ENCODE data around the gene PAK1. TPM values are rescaled to one million over a fixed set of nuclear protein-coding genes. Genes with fewer than 3 reads are reported as not detected.

PAK1 gene
- total RNA-seq, 3 donors from 2014 or later (not counting 1 experiment from before 2014, with no cell fraction given) = 18.8 to 27.3 (median 20.4) TPM

DNA sequence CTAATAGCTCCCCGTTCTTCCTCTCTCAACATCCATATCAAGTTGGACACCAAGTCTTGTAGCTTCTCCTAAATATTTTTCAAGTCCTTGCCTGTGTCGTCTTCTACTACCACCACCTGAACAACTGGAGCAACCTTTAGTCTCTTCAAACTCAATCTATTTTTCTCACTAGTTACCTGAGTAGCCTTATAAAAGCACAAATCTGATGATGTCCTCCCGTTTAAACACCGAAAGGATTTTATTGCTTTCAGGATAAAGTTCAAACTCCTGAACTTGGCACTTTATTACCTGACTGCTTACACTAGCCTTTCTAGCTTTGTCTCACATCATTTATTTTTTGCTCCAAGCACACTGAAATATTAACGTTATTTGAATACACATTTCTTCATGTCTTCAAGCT, 1.3 kb upstream of the PAK1 start:
- peaks cover 11% of the 10 kb centered on the region for H3K4me1 ChIP-seq (ENCODE audit: control insufficient read depth, insufficient read depth, low read length)
- TF ChIP-seq, protein P1, sequence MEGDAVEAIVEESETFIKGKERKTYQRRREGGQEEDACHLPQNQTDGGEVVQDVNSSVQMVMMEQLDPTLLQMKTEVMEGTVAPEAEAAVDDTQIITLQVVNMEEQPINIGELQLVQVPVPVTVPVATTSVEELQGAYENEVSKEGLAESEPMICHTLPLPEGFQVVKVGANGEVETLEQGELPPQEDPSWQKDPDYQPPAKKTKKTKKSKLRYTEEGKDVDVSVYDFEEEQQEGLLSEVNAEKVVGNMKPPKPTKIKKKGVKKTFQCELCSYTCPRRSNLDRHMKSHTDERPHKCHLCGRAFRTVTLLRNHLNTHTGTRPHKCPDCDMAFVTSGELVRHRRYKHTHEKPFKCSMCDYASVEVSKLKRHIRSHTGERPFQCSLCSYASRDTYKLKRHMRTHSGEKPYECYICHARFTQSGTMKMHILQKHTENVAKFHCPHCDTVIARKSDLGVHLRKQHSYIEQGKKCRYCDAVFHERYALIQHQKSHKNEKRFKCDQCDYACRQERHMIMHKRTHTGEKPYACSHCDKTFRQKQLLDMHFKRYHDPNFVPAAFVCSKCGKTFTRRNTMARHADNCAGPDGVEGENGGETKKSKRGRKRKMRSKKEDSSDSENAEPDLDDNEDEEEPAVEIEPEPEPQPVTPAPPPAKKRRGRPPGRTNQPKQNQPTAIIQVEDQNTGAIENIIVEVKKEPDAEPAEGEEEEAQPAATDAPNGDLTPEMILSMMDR (IDR thresholded peaks at IDR 0.05) = no peak
- H3K9me3 Mint-ChIP-seq = no peaks in the 10 kb centered on the region
- peak overlapping the region; percentile 89 for H3K4me3 Mint-ChIP-seq
- H3K27ac Mint-ChIP-seq = peak overlapping the region; percentile 91 to 97
- ATAC-seq (no peak), DNase-seq (peak in 1 of 2 donors; percentile 15)
- no peaks in the 10 kb centered on the region for H3K36me3 Mint-ChIP-seq
- intact Hi-C loops (cut with micrococcal nuclease) = no loop called here
- peaks cover 5 to 10% of the 10 kb centered on the region in 2 donors for H3K4me1 Mint-ChIP-seq
- peaks cover 3% of the 10 kb centered on the region for H3K27me3 ChIP-seq (ENCODE audit: control insufficient read depth, insufficient read depth, low read length)
- no peak overlapping the region for H3K27ac ChIP-seq (ENCODE audit: low read length)
- H3K27me3 Mint-ChIP-seq (ENCODE audit: low read depth in 2 of 2) = peaks cover 0 to 3% of the 10 kb centered on the region in 2 donors
- no peaks in the 10 kb centered on the region for H3K9me3 ChIP-seq (ENCODE audit: control insufficient read depth, insufficient read depth, low read length)
- H3K36me3 ChIP-seq (ENCODE audit: control insufficient read depth, insufficient read depth, low read length) = no peaks in the 10 kb centered on the region
- H3K4me3 ChIP-seq (ENCODE audit: low read length) = no peak overlapping the region
- 92% methylated on average over 5 of the region's 5 CpGs for WGBS (ENCODE audit: insufficient coverage)

GRCh38 chr11:77474684-77475060, 778 bp upstream of the PAK1 start:
- TF ChIP-seq, protein P1 (IDR thresholded peaks at IDR 0.05) = no peak
- peak overlapping the region; percentile 72 for H3K4me3 ChIP-seq (ENCODE audit: low read length)
- peak overlapping the region; percentile 67 for H3K27ac ChIP-seq (ENCODE audit: low read length)
- H3K27me3 Mint-ChIP-seq (ENCODE audit: low read depth in 2 of 2) = peaks cover 0 to 5% of the 10 kb centered on the region in 2 donors
- peak overlapping the region; percentile 91 to 97 for H3K27ac Mint-ChIP-seq
- H3K27me3 ChIP-seq (ENCODE audit: control insufficient read depth, insufficient read depth, low read length) = peaks cover 3% of the 10 kb centered on the region
- H3K4me1 ChIP-seq (ENCODE audit: control insufficient read depth, insufficient read depth, low read length) = peaks cover 11% of the 10 kb centered on the region
- DNase-seq (no peak), ATAC-seq (no peak)
- no peaks in the 10 kb centered on the region for H3K9me3 Mint-ChIP-seq
- no peaks in the 10 kb centered on the region for H3K9me3 ChIP-seq (ENCODE audit: control insufficient read depth, insufficient read depth, low read length)
- H3K4me3 Mint-ChIP-seq = peak overlapping the region; percentile 89
- no peaks in the 10 kb centered on the region for H3K36me3 ChIP-seq (ENCODE audit: control insufficient read depth, insufficient read depth, low read length)
- 46% methylated on average over 10 of the region's 10 CpGs for WGBS (ENCODE audit: insufficient coverage)
- H3K36me3 Mint-ChIP-seq = no peaks in the 10 kb centered on the region
- intact Hi-C loops (cut with micrococcal nuclease) = loop anchor here (5.0 kb wide), 1 partner anchor 73 kb away; no protein-coding TSS in a partner anchor
- H3K4me1 Mint-ChIP-seq = peaks cover 5 to 10% of the 10 kb centered on the region in 2 donors

GRCh38 chr11:77472991-77473800, 698 bp downstream of the PAK1 start:
- Histone ChIP-seq H3K4me3 (ENCODE audit: low read length) (peak overlapping the region; percentile 72), H3K9me3 (ENCODE audit: control insufficient read depth, insufficient read depth, low read length) (no peaks in the 10 kb centered on the region), H3K4me1 (ENCODE audit: control insufficient read depth, insufficient read depth, low read length) (peaks cover 11% of the 10 kb centered on the region), H3K27me3 (ENCODE audit: control insufficient read depth, insufficient read depth, low read length) (peaks cover 3% of the 10 kb centered on the region), H3K36me3 (ENCODE audit: control insufficient read depth, insufficient read depth, low read length) (no peaks in the 10 kb centered on the region), H3K27ac (ENCODE audit: low read length) (peak overlapping the region; percentile 66)
- H3K9me3 Mint-ChIP-seq = no peaks in the 10 kb centered on the region
- no peaks in the 10 kb centered on the region for H3K36me3 Mint-ChIP-seq
- H3K4me3 Mint-ChIP-seq = peak overlapping the region; percentile 89
- H3K27me3 Mint-ChIP-seq (ENCODE audit: low read depth in 2 of 2) = peaks cover 0 to 6% of the 10 kb centered on the region in 2 donors
- H3K27ac Mint-ChIP-seq = peak overlapping the region; percentile 91 to 97
- peak; percentile 54 to 77 for DNase-seq
- intact Hi-C loops (cut with micrococcal nuclease) = loop anchor here (5.0 kb wide), 1 partner anchor 74 kb away; no protein-coding TSS in a partner anchor
- WGBS (ENCODE audit: insufficient coverage) = 4% methylated on average over 68 of the region's 80 CpGs
- ATAC-seq = peak; percentile 29 to 60 (median 47)
- TF ChIP-seq, protein P1 (IDR thresholded peaks at IDR 0.05) = no peak
- peaks cover 5 to 10% of the 10 kb centered on the region in 2 donors for H3K4me1 Mint-ChIP-seq

Measured in natural killer cell (primary cell).